ENCODE results near the gene CPNE6. TPM values are rescaled to one million over a fixed set of nuclear protein-coding genes. Genes with fewer than 3 reads are reported as not detected.

CPNE6 gene
- total and polyA plus RNA-seq, 2 of the 13 experiments (the other 11 are each of a cell fraction or from before 2014, with no cell fraction given) = not detected

DNA sequence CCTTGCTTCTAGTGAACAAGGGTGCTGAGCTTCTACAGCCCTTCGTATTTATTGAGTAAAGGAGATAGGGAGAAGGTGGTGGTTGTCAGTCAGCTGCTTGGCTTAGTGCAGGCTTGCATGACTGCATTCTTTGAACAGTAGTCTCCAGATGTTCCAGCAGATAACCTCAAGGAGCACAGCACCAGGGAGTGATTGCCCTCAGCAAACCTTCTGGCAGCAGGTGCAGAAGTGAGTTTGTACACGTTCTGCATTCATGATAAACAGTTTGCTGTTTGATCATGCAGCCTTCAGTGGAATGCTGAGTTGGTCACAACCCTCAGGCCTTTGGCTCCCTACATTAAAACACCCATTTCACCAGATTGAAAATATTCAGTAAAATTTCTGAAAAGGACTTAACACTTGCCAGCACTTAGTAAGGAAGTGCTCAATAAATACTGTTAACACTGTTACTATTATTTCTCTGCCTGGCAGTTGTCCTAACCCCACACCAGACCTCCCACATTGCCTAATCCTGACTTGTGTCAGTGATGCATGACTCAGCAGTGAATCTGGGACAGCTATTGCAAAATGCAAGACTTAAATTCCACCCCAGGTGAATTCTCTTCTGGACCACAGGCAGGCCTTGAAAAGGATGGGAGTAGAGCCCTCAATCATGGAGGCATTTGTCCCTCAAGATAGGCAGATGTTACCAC, 38.5 kb upstream of the CPNE6 start (continued):
- 0 out of 2 replicates have a peak, but pooled peaks have one; percentile 39 for TF ChIP-seq ZHX2 (IDR thresholded peaks at IDR 0.05; ENCODE audit: low read depth)
- TF ChIP-seq ZHX2 (CRISPR knock-in tag; IDR thresholded peaks at IDR 0.05; ENCODE audit: borderline replicate concordance) = no peak
- no peak for TF ChIP-seq ZNF224 (CRISPR knock-in tag; IDR thresholded peaks at IDR 0.05)
- TF ChIP-seq MYNN (CRISPR knock-in tag; IDR thresholded peaks at IDR 0.05; ENCODE audit: low read depth) = no peak
- TF ChIP-seq, protein P1, sequence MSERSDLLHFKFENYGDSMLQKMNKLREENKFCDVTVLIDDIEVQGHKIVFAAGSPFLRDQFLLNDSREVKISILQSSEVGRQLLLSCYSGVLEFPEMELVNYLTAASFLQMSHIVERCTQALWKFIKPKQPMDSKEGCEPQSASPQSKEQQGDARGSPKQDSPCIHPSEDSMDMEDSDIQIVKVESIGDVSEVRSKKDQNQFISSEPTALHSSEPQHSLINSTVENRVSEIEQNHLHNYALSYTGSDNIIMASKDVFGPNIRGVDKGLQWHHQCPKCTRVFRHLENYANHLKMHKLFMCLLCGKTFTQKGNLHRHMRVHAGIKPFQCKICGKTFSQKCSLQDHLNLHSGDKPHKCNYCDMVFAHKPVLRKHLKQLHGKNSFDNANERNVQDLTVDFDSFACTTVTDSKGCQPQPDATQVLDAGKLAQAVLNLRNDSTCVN (CRISPR knock-in tag; IDR thresholded peaks at IDR 0.05; ENCODE audit: borderline replicate concordance) = no peak
- TF ChIP-seq, protein P2, sequence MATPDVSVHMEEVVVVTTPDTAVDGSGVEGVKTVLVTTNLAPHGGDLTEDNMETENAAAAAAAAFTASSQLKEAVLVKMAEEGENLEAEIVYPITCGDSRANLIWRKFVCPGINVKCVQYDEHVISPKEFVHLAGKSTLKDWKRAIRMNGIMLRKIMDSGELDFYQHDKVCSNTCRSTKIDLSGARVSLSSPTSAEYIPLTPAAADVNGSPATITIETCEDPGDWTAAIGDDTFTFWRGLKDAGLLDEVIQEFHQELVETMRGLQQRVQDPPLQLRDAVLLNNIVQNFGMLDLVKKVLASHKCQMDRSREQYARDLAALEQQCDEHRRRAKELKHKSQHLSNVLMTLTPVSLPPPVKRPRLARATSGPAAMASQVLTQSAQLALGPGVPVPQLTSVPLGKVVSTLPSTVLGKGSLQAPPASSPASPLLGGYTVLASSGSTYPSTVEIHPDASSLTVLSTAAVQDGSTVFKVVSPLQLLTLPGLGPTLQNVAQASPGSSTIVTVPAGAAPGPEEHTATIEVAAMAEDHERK (CRISPR knock-in tag; IDR thresholded peaks at IDR 0.05; ENCODE audit: low read depth) = no peak
- TF ChIP-seq MIER3 (CRISPR knock-in tag; IDR thresholded peaks at IDR 0.05; ENCODE audit: borderline replicate concordance) = peak; percentile 88; the same call in 1 of the 2 replicates
- no peak for TF ChIP-seq ZNF280B (CRISPR knock-in tag; IDR thresholded peaks at IDR 0.05; ENCODE audit: borderline replicate concordance)
- peak; percentile 89 for TF ChIP-seq SAP130 (CRISPR knock-in tag; IDR thresholded peaks at IDR 0.05; ENCODE audit: low read depth)
- TF ChIP-seq SCMH1 (CRISPR knock-in tag; IDR thresholded peaks at IDR 0.05; ENCODE audit: borderline replicate concordance) = no peak
- TF ChIP-seq ZMYM3 (CRISPR knock-in tag; IDR thresholded peaks at IDR 0.05) = peak; percentile 85
- 0 out of 2 replicates have a peak, but pooled peaks have one; percentile 74 for TF ChIP-seq KLF6 (CRISPR knock-in tag; IDR thresholded peaks at IDR 0.05)
- TF ChIP-seq ZNF782 (CRISPR knock-in tag; IDR thresholded peaks at IDR 0.05; ENCODE audit: borderline replicate concordance) = no peak
- TF ChIP-seq PATZ1 (CRISPR knock-in tag; IDR thresholded peaks at IDR 0.05) = peak; percentile 88
- peak; percentile 54; the same call in 1 of the 2 replicates for TF ChIP-seq ZSCAN9 (CRISPR knock-in tag; IDR thresholded peaks at IDR 0.05; ENCODE audit: borderline replicate concordance)
- TF ChIP-seq MED1 (CRISPR knock-in tag; IDR thresholded peaks at IDR 0.05) = peak; percentile 66
- no peak for TF ChIP-seq ZSCAN25 (CRISPR knock-in tag; IDR thresholded peaks at IDR 0.05)

Measured in HepG2 (cell line).